GM20000 (cell line): ENCODE results near the gene CHD6.
"Not testable (repeated sequence)": the region's sequence is repeated elsewhere in the genome, so short reads cannot be mapped to it uniquely, and the experiment has no call there.

Source experiments
- DNase-seq: peaks from one replicate; pipeline ENCODE4 v3.0.0; 2012; ENCODE audit warnings: low spot score
- CTCF ChIP-seq: IDR thresholded peaks from 2 replicates; pipeline ENCODE4 v1.5.1; 2012; ENCODE audit warnings: mild to moderate bottlenecking, control low read depth; ENCODE audit errors: extremely low read depth, missing control alignments

The CHD6 gene

GRCh38 chr20:41540459-41540858 lies 77.7 kb downstream of the CHD6 start:
- TF ChIP-seq CTCF: no peak
- DNase-seq: no peak

- TF ChIP-seq CTCF: no peak
- no peak for DNase-seq
These were observed 79.2 kb downstream of the CHD6 start for GRCh38 chr20:41538810-41539596.

- no peak for DNase-seq
- TF ChIP-seq CTCF: no peak
These were observed 80.3 kb downstream of the CHD6 start for GRCh38 chr20:41537865-41538264.

- DNase-seq: not testable (repeated sequence)
These were observed 82.6 kb downstream of the CHD6 start for GRCh38 chr20:41535551-41535950.

- no peak for DNase-seq
- TF ChIP-seq CTCF: no peak
These were observed 83.3 kb downstream of the CHD6 start for GRCh38 chr20:41534842-41535241.

GRCh38 chr20:41534170-41534569 lies 84.0 kb downstream of the CHD6 start:
- TF ChIP-seq CTCF: no peak
- no peak for DNase-seq

GRCh38 chr20:41533537-41534136 lies 84.5 kb downstream of the CHD6 start:
- no peak for DNase-seq
- TF ChIP-seq CTCF: no peak

GRCh38 chr20:41532935-41533334 lies 85.2 kb downstream of the CHD6 start:
- DNase-seq: no peak

More at GRCh38 chr20:41532935-41533334, 85.2 kb downstream of the CHD6 start:
- TF ChIP-seq CTCF: no peak
